GM21526 (cell line): ENCODE data around the gene RTN4.
A peak's percentile ranks its signal among the peaks of the same experiment; 100 is the strongest.

Source experiments
- ATAC-seq: cut with Tn5 transposase; IDR thresholded peaks from one replicate; pipeline ENCODE4 v1.9.1; 2021; ENCODE audit warnings: moderate library complexity; ENCODE audit not compliant: unreplicated experiment, low FRiP score

The RTN4 gene

DNA sequence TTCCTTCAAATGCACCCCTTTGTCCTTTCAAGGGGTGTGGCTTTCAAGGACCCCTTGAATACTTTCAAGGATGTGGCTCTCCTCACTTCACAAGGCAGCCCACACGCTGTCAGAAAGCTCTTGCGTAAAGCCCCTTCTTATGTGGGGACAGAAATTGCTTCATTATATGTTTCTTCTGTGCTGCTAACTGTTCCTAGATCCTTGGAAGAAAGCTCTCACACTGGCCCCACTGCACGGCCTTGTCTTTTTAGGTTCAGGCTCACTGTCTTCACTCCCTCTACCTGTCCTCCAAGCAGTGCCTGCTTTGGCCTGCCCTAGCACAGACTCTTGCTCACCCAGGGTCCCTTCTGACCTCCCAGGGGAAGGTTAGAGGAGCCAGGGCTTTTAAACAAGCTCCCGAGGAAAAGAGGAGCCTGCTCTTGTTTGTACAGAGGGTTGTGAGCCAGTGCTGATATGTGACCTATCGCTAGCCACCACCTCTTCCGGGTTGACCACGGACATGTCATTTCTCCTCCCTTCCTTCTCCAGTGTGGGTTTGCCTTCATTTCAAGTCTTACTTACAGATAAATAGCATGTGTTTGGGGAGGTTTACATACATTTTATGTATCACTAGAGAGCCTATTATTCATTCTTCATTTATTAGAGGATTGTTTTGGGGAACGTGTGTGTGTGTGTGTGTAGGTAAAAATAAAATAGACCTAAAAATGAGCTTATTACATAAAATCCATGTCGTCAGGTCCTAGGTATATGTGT lies 94.7 kb downstream of the RTN4 start:
- no peak for ATAC-seq

DNA sequence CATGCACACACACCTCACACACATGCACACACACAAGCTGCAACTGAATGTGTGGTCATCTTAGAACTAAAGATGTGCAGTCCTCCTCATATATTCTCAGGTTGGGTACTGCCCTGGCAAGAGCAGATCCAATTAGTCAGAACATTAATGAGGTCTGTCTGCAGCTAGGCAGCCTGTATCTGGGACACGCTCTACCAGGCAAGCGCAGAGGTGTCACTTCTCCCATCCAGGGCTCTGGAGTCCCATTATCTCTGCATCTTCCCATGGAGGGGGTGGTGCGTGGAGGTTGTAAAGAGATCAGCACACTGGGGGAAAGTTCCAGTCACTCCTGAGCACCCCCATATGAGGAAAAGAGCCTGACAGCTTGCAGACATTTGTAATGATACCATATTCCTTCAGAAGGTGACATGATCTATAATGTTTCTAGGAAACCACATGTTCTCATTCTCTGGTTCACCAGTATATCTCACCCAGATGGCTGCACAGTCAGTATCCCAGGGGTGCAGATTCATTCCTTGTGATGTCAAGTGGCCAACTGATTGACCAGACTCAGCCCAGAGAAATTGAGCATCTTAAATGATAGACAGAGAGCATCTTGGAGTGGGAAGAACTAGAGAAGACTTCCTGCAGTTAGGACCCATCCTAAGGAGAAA lies 95.4 kb downstream of the RTN4 start:
- ATAC-seq, result no peak

DNA sequence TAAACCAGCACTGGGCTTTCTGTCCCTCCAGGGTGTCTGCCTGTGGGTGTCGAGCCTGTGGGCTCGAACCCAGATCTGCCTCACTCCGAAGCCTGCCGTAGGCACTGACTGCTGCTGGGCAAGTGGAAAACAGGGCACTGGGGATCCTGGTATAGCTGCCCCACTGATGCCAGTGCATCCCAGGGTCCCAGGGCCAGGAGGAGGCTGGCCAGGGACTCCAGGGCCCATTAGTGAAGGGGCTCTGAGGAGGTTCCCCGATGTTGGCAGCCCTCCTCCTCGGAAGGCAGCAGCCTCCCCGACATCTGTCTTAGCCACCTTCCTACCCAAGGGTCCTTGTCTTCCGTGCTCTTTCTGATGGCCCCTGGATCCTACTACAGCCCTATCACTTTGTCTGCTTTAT lies 96.1 kb downstream of the RTN4 start:
- no peak for ATAC-seq

DNA sequence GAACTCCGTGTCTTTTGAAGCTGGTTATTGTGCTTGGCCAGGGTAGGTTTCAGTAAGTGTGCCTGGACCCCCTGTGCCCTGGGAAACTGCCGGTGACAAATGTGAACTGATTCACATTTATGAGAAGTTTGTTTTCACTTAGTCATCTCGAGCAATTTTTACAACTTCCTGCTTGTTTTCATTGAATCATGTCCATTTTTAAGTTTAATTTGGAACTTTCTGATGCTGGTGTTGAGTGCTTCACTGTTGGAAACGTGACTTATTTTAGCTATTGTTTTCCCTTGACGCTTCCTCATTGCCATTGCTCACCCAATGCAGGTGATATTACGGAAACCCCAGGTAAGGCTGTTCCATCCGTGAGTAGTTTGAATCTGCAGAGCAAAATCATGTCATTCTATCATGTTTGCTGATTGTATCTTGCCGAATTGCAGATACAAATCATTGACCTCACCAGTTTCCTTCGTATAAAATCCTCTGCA lies 97.2 kb downstream of the RTN4 start:
- ATAC-seq, result no peak

DNA sequence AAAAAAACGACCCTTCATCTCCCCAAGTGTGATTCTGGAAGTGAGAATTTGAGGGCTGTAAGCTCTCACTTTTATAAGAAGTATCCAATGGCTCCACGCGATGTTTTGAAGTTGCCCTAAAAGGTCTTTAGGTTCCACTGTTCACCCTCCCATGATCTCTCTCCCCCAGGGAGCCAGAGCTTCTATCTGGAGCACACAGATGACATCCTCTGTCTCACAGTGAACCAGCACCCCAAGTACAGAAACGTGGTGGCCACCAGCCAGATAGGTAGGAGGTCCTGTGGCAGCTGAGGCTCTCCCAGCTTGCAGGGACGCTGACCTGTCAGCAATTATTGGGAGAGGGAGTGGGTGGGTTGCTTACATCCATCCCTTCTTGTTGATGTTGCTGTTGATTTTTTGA lies 97.8 kb downstream of the RTN4 start:
- ATAC-seq, result no peak

DNA sequence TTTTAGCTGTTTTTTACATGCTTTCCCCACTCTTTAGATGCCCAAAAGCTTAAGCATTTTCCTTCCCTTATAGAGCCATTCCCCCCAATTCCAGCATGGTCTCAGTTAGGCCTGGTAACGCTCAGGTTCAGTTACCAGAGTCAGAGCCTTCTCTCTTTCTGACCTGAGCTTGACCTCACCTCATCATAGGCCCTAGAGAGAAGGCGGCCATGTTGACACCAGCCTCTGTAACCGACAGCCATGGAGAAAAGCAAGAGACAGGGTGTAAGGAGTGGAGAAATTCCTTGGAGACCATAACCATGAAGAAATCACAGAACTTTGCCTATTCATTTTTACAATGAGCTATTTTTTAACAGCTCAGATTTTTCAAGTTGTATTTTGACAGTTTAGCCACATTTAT lies 99.4 kb downstream of the RTN4 start:
- no peak for ATAC-seq

DNA sequence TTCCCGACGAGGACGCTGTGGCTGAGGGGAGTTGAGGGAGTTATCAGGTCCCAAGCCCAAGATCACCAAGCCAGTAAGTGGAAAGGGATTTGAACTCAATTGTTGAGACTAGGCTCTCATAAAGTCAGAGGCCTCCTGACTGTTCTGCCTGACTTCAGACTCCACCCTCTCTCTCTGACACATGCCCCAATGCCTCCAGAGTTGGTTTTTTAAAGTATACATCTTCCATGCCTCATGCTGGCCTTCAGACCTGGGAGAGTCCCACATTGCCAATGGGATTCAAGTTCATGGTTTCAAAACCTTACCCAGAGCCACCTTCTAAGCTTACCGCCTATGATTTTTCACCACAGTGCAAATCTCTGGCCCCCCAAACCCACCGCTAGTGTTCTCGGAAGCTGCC lies 100.8 kb downstream of the RTN4 start:
- no peak for ATAC-seq

DNA sequence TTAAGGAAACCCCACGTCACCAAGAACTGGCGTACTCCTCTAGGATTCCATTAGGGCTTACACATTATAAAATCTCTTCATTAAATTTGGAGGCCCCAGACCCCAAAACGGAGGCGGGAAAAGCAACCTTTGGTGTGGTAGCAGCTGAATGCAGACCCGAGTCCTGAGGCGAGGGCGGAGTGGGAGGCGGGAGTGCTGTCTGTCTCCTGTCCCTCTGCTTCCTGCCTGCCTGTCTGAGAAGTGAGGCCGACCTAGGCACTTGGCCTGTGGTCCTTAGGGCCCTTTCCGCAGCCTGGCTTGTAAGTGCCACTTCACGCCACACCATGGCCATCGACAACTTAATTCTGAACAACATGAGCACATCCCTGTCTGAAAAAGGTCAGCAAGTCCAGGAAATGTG lies 102.1 kb downstream of the RTN4 start:
- no peak for ATAC-seq

DNA sequence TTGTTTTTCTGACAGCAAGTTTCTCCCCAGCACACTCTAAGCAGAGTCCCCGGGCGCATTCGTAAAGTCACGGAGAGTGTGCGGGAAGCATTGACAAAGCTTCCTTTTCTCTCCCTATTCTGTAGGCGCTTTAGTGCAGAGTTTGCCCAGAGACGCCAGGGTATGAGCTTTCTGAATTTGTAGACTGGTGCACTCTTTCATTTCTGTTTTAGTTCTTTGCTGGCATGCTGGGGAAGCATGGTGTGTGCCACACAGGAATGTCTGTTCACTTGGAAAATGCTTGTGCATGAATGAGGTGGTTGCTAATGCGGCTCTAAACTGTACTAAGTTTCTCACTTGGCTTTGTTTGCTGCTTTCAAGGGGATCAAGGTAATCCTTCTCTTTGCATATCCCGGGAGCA lies 102.6 kb downstream of the RTN4 start:
- ATAC-seq, result no peak

DNA sequence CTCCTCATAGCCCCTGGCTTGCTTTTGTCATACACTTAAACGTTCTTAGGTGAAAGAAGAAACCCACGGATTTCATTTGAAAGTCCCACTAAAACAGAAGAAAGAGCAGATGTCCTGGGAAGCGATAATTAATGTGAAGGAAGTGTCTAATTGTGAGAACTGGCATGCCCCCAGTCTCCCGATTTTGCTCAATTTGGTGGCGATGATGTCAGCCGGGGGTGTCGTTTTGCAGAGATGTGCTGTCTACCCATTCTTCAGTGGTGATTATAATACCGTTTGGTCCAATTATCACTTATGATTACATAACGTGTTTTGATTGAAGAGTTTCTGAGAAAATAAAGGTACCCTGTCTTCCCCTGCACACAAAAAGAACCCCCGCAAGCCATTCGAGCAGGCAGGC lies 103.1 kb downstream of the RTN4 start:
- no peak for ATAC-seq

DNA sequence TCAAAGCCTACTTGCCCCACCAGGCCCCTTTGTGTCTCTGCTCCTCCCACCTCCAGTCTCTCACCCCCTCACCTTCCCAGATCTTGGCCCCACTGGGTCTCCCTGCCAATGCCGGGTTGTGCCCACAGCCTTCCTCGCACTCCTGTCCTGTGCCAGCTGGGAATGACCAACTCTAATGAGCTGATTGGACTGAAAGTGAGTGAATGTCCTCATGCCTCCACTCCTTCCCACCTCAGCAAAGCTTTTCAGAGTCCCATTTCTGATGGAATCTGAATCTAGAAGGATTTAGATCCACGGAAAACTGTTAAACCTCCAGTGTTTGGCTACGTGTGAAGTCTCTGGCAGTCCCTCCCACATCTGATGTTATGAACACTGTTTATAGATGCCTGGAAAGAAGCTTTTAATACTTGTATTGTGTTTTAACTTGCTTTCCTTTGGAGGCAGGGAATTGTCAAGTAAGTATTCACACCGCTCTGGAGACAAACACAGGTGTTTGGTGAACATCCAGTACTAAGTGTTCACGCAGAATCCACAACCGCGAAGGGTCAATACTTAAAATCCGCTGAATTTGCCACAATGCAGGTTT lies 103.9 kb downstream of the RTN4 start:
- ATAC-seq, result no peak

DNA sequence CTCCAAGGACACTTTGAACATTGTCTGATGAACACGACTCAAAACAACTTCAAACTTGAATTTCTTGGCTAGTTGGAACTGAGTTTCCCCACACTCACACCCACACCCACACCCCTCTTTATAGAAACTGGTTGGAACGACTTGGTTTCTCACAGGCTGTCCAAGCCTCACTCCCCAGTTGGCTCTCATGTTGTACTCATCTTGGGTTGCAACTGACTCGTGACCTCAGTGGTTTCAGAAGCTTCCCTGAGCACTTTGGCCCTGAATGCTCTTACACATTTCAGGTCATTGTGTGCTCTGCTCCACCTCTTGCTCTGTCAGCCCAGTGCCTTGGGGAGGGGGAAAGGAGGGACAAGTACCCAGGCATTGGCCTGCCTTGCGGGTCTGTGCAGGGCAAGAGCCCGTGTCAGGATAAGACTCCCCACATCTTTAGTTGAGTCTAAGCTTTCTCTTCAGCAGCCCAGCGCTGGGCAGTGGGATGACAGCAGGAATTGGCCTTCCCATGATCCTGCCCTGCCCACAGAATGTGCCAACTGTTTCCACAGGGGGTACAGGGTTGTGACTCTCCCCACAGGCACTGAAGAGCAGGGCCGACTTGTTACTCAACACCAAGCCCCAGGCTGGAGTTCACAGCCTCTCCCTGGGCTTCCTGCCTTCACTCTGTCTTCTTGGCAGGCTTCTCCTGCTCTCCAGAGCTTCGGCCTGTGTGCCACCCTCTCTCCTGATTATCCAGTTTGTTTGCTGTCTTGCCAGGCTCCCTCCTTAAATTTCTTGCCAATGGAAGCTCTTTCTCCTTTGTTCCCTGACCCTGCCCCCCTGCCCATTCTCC lies 104.6 kb downstream of the RTN4 start:
- ATAC-seq, result peak; percentile 72

DNA sequence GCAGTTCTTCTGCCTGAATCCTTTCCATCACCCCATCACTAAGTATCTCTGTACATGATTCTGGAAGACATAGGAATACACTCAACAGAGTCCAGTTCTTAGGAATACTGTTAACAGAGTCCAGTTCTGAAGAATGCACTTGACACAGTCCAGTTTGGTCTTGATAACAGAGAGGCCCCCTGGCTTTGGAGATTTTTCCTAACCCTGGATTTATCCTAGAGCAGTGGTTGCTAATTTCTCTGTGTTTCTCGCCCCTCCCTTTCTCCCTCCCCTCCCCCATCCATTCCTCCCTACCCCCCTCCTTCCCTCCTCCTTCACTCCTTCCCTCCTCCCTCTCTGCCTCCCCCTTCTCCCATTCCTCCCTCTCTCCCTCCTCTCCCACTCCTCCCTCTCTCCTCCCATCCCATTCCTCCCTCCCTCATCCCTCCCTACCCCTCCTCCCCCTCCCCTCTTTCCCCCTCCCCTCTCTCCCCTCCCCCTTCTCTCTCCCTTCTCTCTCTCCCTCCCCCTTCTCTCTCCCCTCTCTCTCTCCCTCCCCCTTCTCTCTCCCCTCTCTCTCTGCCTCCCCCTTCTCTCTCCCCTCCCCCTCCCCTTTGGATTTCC lies 105.4 kb downstream of the RTN4 start:
- ATAC-seq, result no peak

DNA sequence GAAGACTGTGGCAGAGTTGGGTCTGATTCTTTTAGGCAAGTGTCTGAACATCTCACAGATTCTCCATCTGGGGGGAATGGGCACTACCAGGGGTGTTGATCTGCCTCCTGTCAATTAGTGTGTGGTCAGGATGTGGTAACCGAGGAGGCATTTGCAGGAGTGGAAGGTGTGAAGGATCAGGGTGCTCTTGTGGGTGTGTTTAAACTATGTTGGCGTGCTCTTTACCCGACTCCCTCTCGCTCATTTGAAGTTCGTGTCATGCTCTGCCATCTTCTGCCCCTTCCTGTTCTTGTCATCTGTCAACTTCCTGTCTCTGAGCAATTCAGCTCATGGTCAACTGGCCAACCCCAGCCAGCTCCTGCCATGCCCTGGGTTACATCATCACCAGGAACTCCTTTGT lies 107.9 kb downstream of the RTN4 start:
- no peak for ATAC-seq

DNA sequence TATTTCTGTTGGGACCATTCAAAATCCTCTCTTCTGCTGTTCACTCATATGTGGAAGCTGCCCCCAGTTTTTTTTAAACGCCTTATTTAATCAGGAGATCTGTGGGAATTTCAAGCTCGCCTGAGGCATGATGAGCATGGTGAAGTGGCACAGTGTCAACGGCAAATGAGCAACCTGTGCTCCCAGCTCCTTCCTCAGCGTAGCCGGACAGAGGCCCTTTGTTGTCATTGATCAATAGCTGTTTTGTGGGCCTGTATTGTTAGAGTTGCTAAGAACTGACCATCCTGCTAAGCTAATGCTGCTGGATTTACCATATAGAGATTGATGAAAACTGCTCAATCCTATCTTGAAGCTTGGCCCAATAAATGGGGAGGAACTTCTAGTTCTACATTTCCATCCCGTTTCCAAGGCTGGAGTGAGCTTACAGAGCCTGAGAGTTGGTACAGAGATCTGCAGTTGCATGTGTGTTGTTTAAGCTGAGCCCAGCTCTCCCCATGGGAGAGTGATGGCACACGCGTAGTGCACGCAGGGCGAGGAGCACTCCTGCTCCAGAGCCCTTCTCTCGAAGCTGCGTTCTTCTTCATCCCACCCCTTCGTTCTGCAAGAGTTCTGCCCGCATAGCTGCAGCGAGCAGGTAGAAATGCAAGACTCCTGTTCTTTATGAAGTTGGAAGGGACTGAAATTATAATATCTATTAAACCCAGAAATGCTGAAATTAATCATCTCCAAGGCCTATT lies 108.8 kb downstream of the RTN4 start:
- ATAC-seq, result no peak

DNA sequence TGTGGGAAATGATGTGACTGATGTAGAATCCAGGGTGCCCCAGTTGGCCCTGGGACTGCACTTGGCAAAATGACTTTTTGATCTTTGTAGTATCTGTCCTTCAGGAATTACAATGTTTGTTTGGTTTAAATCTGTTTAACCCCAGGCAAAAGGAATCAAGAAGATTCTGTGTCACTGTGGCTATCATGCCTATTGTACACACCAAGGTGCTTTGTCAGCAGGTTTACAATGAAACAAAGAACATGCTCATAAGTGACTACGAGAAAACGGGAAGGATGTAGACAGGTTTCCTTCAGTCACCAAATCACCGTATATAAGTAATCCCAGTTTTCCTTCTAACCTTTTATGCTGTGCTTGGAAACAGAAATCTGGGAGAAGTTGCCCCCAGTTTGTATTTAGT lies 109.5 kb downstream of the RTN4 start:
- ATAC-seq, result no peak

DNA sequence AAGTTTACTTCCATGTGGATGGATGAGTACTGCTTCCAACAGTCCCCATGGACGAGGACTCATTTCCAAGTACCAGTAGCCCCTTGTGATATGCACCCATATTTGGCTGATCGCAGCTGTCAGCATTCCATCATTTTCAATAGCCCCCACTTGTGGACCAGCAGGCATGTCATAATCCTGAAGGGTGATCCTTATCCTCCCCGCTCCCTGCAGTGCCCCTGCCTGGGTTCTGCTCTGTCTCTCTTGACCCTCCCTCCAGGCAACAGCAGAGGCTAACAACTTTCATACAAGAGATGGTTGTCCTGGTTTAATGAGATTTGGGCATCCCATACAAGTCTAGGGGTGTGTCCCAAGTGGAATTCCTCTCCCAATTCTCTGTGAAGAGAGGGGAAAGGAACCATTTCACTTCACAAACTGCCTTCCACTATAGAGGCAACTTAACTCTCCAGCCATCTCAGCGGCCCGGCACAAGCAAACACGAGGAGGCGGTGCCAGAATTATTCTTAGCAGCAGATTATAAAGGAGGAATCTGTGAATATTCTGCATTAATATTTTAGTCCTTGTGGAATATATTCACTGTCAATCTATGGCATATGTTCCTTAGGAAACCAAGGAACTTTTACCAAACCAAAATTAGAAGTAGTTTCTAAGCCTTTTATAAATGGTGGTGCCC lies 110.7 kb downstream of the RTN4 start:
- ATAC-seq, result no peak

DNA sequence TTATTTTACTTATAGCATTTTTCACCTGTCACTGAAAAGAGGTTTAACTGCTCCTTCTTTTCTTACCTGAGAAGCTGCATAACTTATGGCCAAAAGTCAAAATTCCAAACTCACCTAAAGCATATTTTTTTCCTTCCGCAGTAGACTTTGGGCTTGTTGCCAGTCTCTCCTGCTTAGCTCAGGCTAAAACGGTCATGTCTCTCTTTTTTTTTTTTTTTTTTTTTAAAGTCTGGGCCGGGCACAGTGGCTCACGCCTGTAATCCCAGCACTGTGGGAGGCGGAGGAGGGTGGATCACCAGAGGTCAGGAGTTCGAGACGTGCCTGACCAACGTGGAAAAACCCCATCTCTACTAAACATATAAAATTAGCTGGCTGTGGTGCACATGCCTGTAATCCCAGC lies 113.5 kb downstream of the RTN4 start:
- ATAC-seq, result no peak

DNA sequence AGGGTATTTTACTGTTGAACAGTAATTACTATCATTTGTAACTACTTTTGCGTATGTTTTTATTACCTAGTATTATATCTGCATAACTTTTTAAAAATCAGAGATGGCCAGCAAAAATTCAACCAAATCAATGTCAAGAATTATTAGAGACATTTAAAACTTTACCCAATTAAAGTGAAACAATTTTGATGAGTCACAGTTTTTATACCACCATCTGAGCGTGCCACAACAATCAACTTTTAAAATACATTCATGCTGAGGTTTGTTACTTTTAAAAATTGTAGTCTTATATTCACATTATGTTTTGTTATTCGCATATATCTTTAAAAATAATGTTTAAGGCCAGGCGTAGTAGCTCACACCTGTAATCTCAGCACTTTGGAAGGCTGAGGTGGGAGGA lies 114.9 kb downstream of the RTN4 start:
- no peak for ATAC-seq
